Stimulated activated CD4-positive, alpha-beta T cell treated with anti-CD3 and anti-CD28 coated beads, TNF-alpha, amount 100 ng/mL, for 24 hours (primary cell): ENCODE measurements around the gene VWF.

Experiments
- DNase-seq, 3 experiments: peaks; one replicate each; pipeline ENCODE4 v3.0.0-alpha.2; 2020; ENCODE audit warnings: low read depth in 3 of 3

Gene VWF

GRCh38 chr12:6059221-6059620 is 65.2 kb downstream of the VWF start:
- no peak for DNase-seq

GRCh38 chr12:6058481-6059161 is 65.8 kb downstream of the VWF start:
- DNase-seq, result no peak

- DNase-seq, result no peak
These were observed 66.8 kb downstream of the VWF start for GRCh38 chr12:6057700-6058099.

DNA sequence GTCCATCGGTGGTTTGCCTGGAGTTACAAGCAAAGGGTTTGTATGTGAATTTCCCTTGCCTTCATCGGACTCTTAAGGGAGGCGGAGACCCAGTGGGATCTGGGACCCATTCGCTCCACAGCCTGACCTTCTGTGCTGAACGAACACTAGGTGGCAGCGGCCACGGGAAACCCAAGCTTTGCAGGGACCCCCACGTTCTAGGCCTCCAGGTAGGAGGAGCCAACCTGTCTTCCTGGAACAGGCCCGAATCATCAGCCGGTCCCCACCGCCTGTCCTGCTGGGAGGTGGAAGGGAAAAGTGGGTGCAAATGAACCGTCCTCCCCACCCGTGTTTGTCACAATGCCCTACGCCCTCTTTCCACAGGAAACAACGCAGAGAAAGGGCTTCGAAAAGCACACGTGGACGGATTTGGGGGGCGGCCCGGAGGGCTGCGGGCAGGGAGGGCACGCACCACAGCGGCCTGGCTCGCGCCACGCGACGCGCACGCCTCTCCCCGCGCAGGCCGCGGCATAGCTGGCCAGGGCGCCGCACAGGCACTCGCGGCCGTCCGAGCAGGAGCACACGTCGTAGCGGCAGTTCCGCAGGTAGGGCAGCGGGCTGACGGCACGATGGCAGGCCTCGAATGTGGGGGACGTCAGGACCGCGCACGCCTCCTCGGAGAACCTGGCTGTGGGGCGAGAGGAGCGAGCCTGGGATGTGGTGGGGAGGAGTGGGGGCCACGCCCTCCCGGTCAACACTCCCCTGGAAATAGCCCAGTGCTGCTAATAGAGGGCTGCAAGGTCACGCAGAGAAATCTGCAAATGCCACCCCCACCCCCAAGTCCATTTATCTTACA is 67.8 kb downstream of the VWF start:
- DNase-seq, result peak in 1 of 3 experiments; percentile 18

GRCh38 chr12:6053541-6053940 is 70.9 kb downstream of the VWF start:
- no peak for DNase-seq

- no peak for DNase-seq
These were observed 71.5 kb downstream of the VWF start for GRCh38 chr12:6052940-6053329.

- DNase-seq, result no peak
These were observed 72.1 kb downstream of the VWF start for GRCh38 chr12:6052206-6052939.

- DNase-seq, result no peak
These were observed 74.5 kb downstream of the VWF start for GRCh38 chr12:6049992-6050391.

GRCh38 chr12:6049587-6049986 is 74.9 kb downstream of the VWF start:
- DNase-seq, result no peak

- no peak for DNase-seq
These were observed 76.9 kb downstream of the VWF start for GRCh38 chr12:6047249-6048237.

GRCh38 chr12:6046511-6047180 is 77.8 kb downstream of the VWF start:
- DNase-seq, result no peak

DNA sequence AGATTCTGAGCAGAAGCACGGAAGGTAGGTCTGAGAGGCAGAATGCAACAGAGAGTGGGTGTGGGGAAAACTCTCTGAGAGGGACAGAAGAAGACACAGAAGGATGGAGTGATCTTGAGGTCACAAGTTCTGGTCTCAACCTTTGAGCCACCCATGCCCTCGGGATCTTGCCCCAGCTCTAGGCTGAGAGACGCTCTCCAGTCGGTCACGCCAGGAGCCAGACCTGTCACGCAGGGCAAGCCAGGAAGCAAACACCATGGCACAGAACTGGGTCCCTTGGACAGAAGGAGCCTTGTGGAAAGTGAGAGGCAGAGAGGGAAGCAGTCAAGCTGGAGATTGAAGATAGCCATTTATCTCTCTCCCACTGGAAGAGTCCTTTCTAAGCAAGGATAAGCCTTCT is 79.0 kb downstream of the VWF start:
- no peak for DNase-seq

DNA sequence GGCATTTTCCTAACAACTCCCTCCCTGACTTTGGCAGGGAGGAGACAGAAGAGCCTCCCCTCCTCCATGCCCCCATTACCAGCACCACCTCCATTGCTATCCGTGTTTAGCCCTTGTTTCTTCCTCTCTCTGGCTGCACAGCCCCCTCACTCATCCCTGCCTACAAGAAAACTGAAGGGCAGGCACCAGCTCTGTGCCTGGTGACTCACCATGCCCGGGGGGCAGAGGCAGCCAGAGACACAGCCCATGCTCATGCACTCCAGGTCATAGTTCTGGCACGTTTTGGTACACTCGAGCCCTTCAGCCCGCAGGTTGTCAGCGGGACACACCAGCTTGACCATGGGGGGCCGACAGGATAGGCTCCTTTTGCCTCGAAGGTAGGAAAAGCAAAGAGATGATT is 80.4 kb downstream of the VWF start:
- DNase-seq, result no peak

- DNase-seq, result no peak
These were observed 82.0 kb downstream of the VWF start for GRCh38 chr12:6042446-6042845.

GRCh38 chr12:6041891-6042290 is 82.6 kb downstream of the VWF start:
- DNase-seq, result no peak

DNA sequence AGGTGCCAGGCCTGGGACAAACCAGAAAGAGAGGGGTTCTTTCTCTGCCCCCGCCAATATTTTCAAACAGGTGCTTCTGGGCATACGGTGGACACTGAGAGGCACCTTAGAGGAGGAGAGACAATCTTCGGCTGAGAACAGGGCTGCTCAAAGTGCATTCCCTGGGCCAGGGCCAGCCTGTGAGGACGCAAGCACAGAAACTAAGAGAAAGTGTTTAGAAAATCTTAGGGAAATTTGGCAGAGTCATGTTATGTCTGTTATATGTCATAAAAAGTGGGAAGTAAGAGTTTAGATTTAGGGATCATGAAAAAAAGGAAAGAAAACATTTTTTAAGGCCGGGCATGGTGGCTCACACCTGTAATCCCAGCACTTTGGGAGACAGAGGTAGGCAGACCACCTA is 83.7 kb downstream of the VWF start:
- DNase-seq, result no peak

GRCh38 chr12:6039894-6040601 is 84.4 kb downstream of the VWF start:
- DNase-seq, result peak; percentile 13 to 41 (median 21)

DNA sequence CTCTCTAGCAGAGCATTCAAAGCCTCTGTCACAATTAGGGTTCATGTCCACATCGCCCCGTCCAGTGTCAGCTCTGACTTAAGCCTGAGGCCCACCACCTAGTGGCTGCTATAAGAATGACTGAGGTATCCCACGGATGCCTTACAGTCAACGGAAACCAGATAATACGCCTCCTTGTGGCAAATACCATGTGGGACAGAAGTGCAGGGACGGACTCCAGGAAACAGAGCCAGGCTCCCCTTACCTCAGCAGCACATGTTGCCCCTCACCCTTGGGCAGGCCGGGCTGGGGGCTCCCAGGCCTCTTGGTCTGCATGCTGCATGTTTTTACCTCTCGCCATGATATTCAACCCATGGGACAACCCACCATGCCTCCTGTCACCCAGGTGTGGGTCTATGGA is 86.3 kb downstream of the VWF start:
- peak; percentile 12 to 18 (median 16) for DNase-seq

- DNase-seq, result no peak
These were observed 87.0 kb downstream of the VWF start for GRCh38 chr12:6037459-6037858.

DNA sequence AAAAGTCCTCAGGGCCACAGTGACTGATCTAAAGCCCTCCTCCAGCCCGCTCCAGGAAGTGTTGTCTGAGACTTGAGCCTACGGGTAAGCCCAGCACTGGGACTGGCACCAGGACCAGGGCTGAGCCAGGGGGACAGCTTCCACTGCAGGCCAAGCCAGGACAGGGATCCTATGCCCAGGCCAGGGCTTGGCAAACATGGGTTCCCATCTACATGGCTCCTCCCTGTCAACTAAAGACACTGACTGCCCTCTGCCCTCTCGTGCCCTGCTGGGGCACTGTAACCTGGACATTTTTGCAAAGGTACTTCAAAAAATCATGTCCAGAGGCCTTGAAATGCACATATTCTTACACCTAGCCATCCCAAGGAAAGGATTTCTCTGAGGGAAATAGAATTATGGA is 88.0 kb downstream of the VWF start:
- DNase-seq, result no peak
